CD14-positive monocyte (primary cell): Measurements from ENCODE around the gene SNRNP200. TPM values are rescaled to one million over a fixed set of nuclear protein-coding genes. Genes with fewer than 3 reads are reported as not detected.

Experiments
- DNase-seq, 3 donors: peaks; one replicate each; pipeline ENCODE4 v3.0.0-alpha.2; 2011 to 2022
- H2AFZ ChIP-seq: 2 replicates; pipeline ENCODE4 v1.6.0; 2012; ENCODE audit warnings: mild to moderate bottlenecking, low read depth, low read length, inconsistent platforms; ENCODE audit not compliant: insufficient read depth, poor library complexity, severe bottlenecking
- H3K27ac ChIP-seq, 2 donors: 1 replicate in 1 of 2; 2 replicates in 1 of 2; pipeline ENCODE4 v1.5.1; 2012 to 2013; ENCODE audit warnings: low read length in 2 of 2, control low read depth in 1 of 2, inconsistent platforms in 1 of 2, low read depth in 1 of 2, mild to moderate bottlenecking in 1 of 2
- H3K27me3 ChIP-seq, 2 donors: one replicate each; pipeline versions ENCODE4 v1.6.0 to v1.6.1; 2011 to 2013; ENCODE audit warnings: low read length in 2 of 2; ENCODE audit not compliant: control insufficient read depth in 2 of 2, insufficient read depth in 2 of 2
- H3K36me3 ChIP-seq, 2 donors: replicated peaks in 1 of 2; 1 replicate in 1 of 2; 2 replicates in 1 of 2; pipeline versions ENCODE4 v1.5.1 to v1.6.1; 2012 to 2013; ENCODE audit warnings: low read length in 2 of 2, control low read depth in 1 of 2, inconsistent platforms in 1 of 2, mild to moderate bottlenecking in 1 of 2; ENCODE audit not compliant: insufficient read depth in 2 of 2, control insufficient read depth in 1 of 2
- H3K4me1 ChIP-seq, 2 donors: 1 replicate in 1 of 2; 2 replicates in 1 of 2; pipeline versions ENCODE4 v1.5.1 to v1.6.1; 2012 to 2013; ENCODE audit warnings: low read length in 2 of 2, control low read depth in 1 of 2, inconsistent platforms in 1 of 2, mild to moderate bottlenecking in 1 of 2, moderate library complexity in 1 of 2; ENCODE audit not compliant: insufficient read depth in 2 of 2, control insufficient read depth in 1 of 2
- H3K4me2 ChIP-seq: replicated peaks from 2 replicates; pipeline ENCODE3; 2012; ENCODE audit warnings: low read length, moderate library complexity, mild to moderate bottlenecking; ENCODE audit not compliant: poor library complexity, severe bottlenecking; ENCODE audit errors: extremely low read depth
- H3K4me3 ChIP-seq, 3 experiments: fragments of 200-600 bp in 1 of 3; sonication (generic) in 1 of 3; replicated peaks in 1 of 3; 1 replicate in 2 of 3; 2 replicates in 1 of 3; pipeline ENCODE4 v1.5.1; 2011 to 2013; ENCODE audit warnings: low read length in 3 of 3, mild to moderate bottlenecking in 3 of 3, control low read depth in 2 of 3, low read depth in 2 of 3, inconsistent platforms in 1 of 3, moderate library complexity in 1 of 3
- H3K79me2 ChIP-seq: 2 replicates; pipeline ENCODE4 v1.6.0; 2012; ENCODE audit warnings: mild to moderate bottlenecking, control low read depth, inconsistent platforms, low read length, moderate library complexity; ENCODE audit not compliant: insufficient read depth
- H3K9ac ChIP-seq: 2 replicates; pipeline ENCODE4 v1.6.0; 2017; ENCODE audit warnings: low read length, mild to moderate bottlenecking; ENCODE audit not compliant: insufficient read depth, poor library complexity, severe bottlenecking
- H3K9me3 ChIP-seq, 2 donors: replicated peaks in 1 of 2; 1 replicate in 1 of 2; 2 replicates in 1 of 2; pipeline versions ENCODE4 v1.5.1 to v1.6.1; 2012 to 2013; ENCODE audit warnings: low read length in 2 of 2, control low read depth in 1 of 2; ENCODE audit not compliant: control insufficient read depth in 1 of 2, insufficient read depth in 1 of 2
- H4K20me1 ChIP-seq: 2 replicates; pipeline ENCODE4 v1.6.0; 2012; ENCODE audit warnings: mild to moderate bottlenecking, low read length, control low read depth, moderate library complexity; ENCODE audit not compliant: insufficient read depth
- H3K27ac Mint-ChIP-seq, 7 donors: one replicate each; pipeline ENCODE4 v1.8.0; 2020; ENCODE audit warnings: mild to moderate bottlenecking in 7 of 7, mixed read lengths in 7 of 7, moderate library complexity in 6 of 7, inconsistent platforms in 2 of 7
- H3K27me3 Mint-ChIP-seq, 3 donors: one replicate each; pipeline ENCODE4 v1.8.0; 2021 to 2022; ENCODE audit warnings: low read depth in 3 of 3, mild to moderate bottlenecking in 3 of 3, mixed read lengths in 3 of 3, moderate library complexity in 3 of 3, inconsistent platforms in 1 of 3
- H3K36me3 Mint-ChIP-seq, 2 donors: one replicate each; pipeline ENCODE4 v1.8.0; 2020; ENCODE audit warnings: mixed read lengths in 2 of 2, inconsistent platforms in 1 of 2, mild to moderate bottlenecking in 1 of 2
- H3K4me1 Mint-ChIP-seq: one replicate; pipeline ENCODE4 v1.8.0; 2020; ENCODE audit warnings: mild to moderate bottlenecking, mixed read lengths
- H3K4me3 Mint-ChIP-seq, 2 donors: one replicate each; pipeline ENCODE4 v1.8.0; 2020; ENCODE audit warnings: mild to moderate bottlenecking in 2 of 2, mixed read lengths in 2 of 2, moderate library complexity in 1 of 2
- H3K9me3 Mint-ChIP-seq, 7 donors: one replicate each; pipeline ENCODE4 v1.8.0; 2020 to 2022; ENCODE audit warnings: mixed read lengths in 7 of 7, mild to moderate bottlenecking in 6 of 7, moderate library complexity in 6 of 7, inconsistent platforms in 2 of 7
- WGBS: methylation state at CpG from one replicate; pipeline ENCODE4 v1.1.5; 2013; ENCODE audit warnings: missing lambda C conversion rate; ENCODE audit not compliant: insufficient coverage; 5-methylcytosine and 5-hydroxymethylcytosine counted together
- intact Hi-C, 2 donors: fragments of 100-400 bp; cut with micrococcal nuclease; formaldehyde crosslinking; loops; one replicate each; pipeline versions ENCODE4 v1.15.0 to v1.15.1; 2023
- polyA plus RNA-seq, 3 donors: library from polyadenylated mRNA; depleted of rRNA in 1 of 3; unstranded in 2 of 3; stranded (reverse) in 1 of 3; fragments of 300-500 nt in 2 of 3; fragments of >200 nt in 1 of 3; fragmentation: Illumina TruSeq in 2 of 3; gene quantifications; 1 replicate in 2 of 3; 2 replicates in 1 of 3; pipeline ENCODE4 v1.2.3, GENCODE V29; 2012 to 2021
- TF ChIP-seq, protein P1 (sequence below): fragments of 200-600 bp; IDR thresholded peaks from one replicate; pipeline ENCODE4 v1.8.0; 2022; ENCODE audit warnings: antibody characterized with exemption, mild to moderate bottlenecking

SNRNP200 gene
- polyA plus RNA-seq, 3 donors: 27.2 to 122 (median 36.1) TPM

DNA sequence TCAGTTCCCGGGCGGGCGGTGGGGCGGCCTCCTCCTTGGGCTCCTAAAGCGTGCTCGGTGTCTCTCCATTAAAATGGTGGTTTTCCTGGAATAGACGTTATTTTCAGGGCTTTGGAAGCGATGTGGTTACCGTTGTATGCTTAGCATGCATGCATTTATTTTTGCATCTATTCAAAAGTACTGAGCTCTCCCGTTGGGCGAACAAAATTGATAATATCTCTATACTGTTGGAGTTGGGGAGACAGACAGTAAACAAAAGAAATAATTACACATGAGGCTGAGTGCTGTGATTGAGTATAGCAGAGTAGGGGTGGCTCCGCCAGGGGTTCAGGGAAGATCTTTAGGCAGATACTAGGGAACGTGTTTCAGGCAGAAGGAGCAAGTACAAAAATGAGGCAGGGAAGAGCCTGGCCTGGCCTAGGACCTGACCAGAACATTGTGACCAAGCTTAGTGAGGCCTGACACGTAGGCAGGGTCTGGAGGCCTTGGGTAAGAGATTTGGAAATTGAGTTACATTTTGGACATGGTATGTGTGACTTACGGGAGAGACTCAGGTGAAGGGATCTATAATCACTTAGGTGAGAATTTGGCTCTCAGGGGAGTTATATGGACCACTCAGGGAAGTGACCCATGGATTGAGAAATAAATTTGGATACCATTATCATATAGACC is 30.9 kb upstream of the SNRNP200 start:
- peaks cover 27 to 30% of the 10 kb centered on the region in 2 donors for H3K4me1 ChIP-seq
- intact Hi-C loops: loop anchor here in 1 of 2 donors (2.0 kb wide), 1 partner anchor 31 kb away; the partner anchor contains the start of gene SNRNP200
- Mint-ChIP-seq H3K36me3 (peaks cover 0 to 7% of the 10 kb centered on the region in 2 donors), H3K9me3 (no peaks in the 10 kb centered on the region), H3K4me1 (peaks cover 40% of the 10 kb centered on the region), H3K27ac (peak overlapping the region; percentile 34 to 96 (median 88)), H3K27me3 (peaks cover 0 to 1% (median 0%) of the 10 kb centered on the region in 3 donors), H3K4me3 (peak overlapping the region; percentile 86 to 93)
- H3K27me3 ChIP-seq: no peaks in the 10 kb centered on the region
- H3K27ac ChIP-seq: peak overlapping the region; percentile 5 to 97
- peak overlapping the region; percentile 93 for H2AFZ ChIP-seq
- 26% methylated on average over 5 of the region's 15 CpGs for WGBS
- DNase-seq: no peak
- H3K9me3 ChIP-seq: no peaks in the 10 kb centered on the region
- peaks cover 0 to 6% of the 10 kb centered on the region in 2 donors for H3K36me3 ChIP-seq
- peak overlapping the region; percentile 88 for H3K9ac ChIP-seq
- peak overlapping the region; percentile 86 for H3K4me2 ChIP-seq
- peak overlapping the region; percentile 57 to 90 (median 82) for H3K4me3 ChIP-seq
- peaks cover 66% of the 10 kb centered on the region for H3K79me2 ChIP-seq
- TF ChIP-seq, protein P1, sequence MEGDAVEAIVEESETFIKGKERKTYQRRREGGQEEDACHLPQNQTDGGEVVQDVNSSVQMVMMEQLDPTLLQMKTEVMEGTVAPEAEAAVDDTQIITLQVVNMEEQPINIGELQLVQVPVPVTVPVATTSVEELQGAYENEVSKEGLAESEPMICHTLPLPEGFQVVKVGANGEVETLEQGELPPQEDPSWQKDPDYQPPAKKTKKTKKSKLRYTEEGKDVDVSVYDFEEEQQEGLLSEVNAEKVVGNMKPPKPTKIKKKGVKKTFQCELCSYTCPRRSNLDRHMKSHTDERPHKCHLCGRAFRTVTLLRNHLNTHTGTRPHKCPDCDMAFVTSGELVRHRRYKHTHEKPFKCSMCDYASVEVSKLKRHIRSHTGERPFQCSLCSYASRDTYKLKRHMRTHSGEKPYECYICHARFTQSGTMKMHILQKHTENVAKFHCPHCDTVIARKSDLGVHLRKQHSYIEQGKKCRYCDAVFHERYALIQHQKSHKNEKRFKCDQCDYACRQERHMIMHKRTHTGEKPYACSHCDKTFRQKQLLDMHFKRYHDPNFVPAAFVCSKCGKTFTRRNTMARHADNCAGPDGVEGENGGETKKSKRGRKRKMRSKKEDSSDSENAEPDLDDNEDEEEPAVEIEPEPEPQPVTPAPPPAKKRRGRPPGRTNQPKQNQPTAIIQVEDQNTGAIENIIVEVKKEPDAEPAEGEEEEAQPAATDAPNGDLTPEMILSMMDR: no peak
- H4K20me1 ChIP-seq: no peaks in the 10 kb centered on the region

DNA sequence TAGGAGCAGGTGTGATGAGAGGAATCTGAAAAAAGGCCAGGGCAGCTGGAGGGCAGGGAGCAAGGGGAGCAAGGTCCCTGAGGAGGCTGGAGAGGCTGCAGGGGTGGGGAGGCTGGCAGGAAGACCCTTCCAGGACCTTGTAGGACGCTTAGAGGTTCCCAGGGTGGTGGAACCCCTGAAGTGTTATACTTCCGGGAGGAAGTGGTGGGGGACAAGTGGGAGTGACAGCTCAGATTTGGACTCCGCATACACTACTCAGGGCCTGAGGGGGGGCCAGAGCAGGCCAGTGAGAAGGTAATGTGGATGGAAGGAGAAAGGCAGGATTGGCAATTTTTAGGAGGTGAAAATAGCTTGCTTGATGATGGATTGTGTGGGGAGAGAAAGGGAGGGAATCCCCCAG is 28.4 kb upstream of the SNRNP200 start:
- Histone ChIP-seq H3K9me3 (no peaks in the 10 kb centered on the region), H3K9ac (no peak overlapping the region), H3K4me3 (no peak overlapping the region), H3K27me3 (no peaks in the 10 kb centered on the region), H3K4me1 (peaks cover 27 to 30% of the 10 kb centered on the region in 2 donors), H3K27ac (no peak overlapping the region), H3K4me2 (no peak overlapping the region), H2AFZ (no peak overlapping the region), H3K36me3 (no peaks in the 10 kb centered on the region), H4K20me1 (no peaks in the 10 kb centered on the region), H3K79me2 (peaks cover 41% of the 10 kb centered on the region)
- H3K27me3 Mint-ChIP-seq: peaks cover 0 to 1% (median 0%) of the 10 kb centered on the region in 3 donors
- 85% methylated on average over 3 of the region's 3 CpGs for WGBS
- TF ChIP-seq, protein P1: no peak
- no peak for DNase-seq
- H3K27ac Mint-ChIP-seq: peak overlapping the region in 4 of 7 donors; percentile 7 to 71 (median 58)
- H3K4me3 Mint-ChIP-seq: no peak overlapping the region
- no peaks in the 10 kb centered on the region for H3K9me3 Mint-ChIP-seq
- intact Hi-C loops: no loop called here
- peaks cover 0 to 3% of the 10 kb centered on the region in 2 donors for H3K36me3 Mint-ChIP-seq
- H3K4me1 Mint-ChIP-seq: peaks cover 42% of the 10 kb centered on the region
